HCT116 (cell line): Measurements from ENCODE around the gene RASSF9. TPM values are rescaled to one million over a fixed set of nuclear protein-coding genes. Genes with fewer than 3 reads are reported as not detected.

Experiments
- ATAC-seq: fragments of 200-7000 bp; cut with Tn5 transposase; 2 replicates; pipeline ENCODE4 v1.9.1; 2020; ENCODE audit warnings: mild to moderate bottlenecking, moderate library complexity
- BruUV-seq: library from RNA; stranded (reverse); fragments of 400-500 nt; replicated peaks from 2 replicates; lab custom pipeline; 2021; lab: Mats Ljungman, UMichigan
- CTCF ChIA-PET: fragments of 300-600 bp; sonication (Branson Sonifier 250); formaldehyde crosslinking; loops from one replicate; lab custom pipeline; 2021; ENCODE audit warnings: antibody characterized with exemption; lab: Charles Lee
- POLR2A ChIA-PET: fragments of 300-600, 350-600 bp; sonication (Branson Sonifier 250); formaldehyde crosslinking; loops from one replicate; lab custom pipeline; 2021; ENCODE audit warnings: antibody characterized with exemption; lab: Charles Lee
- RAD21 ChIA-PET, 2 experiments: fragments of 300-600 bp; sonication (Branson Sonifier 250); formaldehyde crosslinking; loops; one replicate each; lab custom pipeline; 2023; ENCODE audit warnings: low total read pairs in 2 of 2; ENCODE audit not compliant: uncharacterized antibody in 2 of 2, unreplicated experiment in 2 of 2, low non-redundant PET in 1 of 2; lab: Charles Lee
- DNase-seq: peaks from one replicate; pipeline ENCODE4 v3.0.0-alpha.2; 2010; ENCODE audit warnings: low read depth, low spot score
- H2AFZ ChIP-seq: fragments of 200-600 bp; shearing (Covaris generic), sonication (generic); 2 replicates; pipeline ENCODE4 v1.6.1; 2017; ENCODE audit warnings: low read depth, mixed run types, mixed read lengths, antibody characterized with exemption, low read length; ENCODE audit not compliant: poor library complexity, severe bottlenecking
- H3K27ac ChIP-seq: 2 replicates; pipeline ENCODE4 v1.5.1; 2012; ENCODE audit warnings: low read depth, low read length
- H3K27me3 ChIP-seq: fragments of 200-600 bp; sonication (generic); 2 replicates; pipeline ENCODE4 v1.6.1; 2016; ENCODE audit warnings: mixed run types, low read length, mixed read lengths; ENCODE audit not compliant: insufficient read depth
- H3K36me3 ChIP-seq, 2 experiments: fragments of 200-500 bp in 1 of 2; fragments of 200-600 bp in 1 of 2; sonication (Bioruptor generic) in 1 of 2; sonication (generic) in 1 of 2; 2 replicates each; pipeline versions ENCODE4 v1.5.1 to v1.6.1; 2014 to 2016; ENCODE audit warnings: low read length in 2 of 2, inconsistent platforms in 1 of 2, mixed read lengths in 1 of 2, mixed run types in 1 of 2; ENCODE audit not compliant: insufficient read depth in 2 of 2, control insufficient read depth in 1 of 2
- H3K4me1 ChIP-seq, 2 experiments: fragments of 200-600 bp in 1 of 2; sonication (generic) in 1 of 2; 2 replicates each; pipeline versions ENCODE4 v1.5.1 to v1.6.1; 2012 to 2017; ENCODE audit warnings: low read length in 2 of 2, inconsistent platforms in 1 of 2, mild to moderate bottlenecking in 1 of 2, mixed read lengths in 1 of 2, mixed run types in 1 of 2, moderate library complexity in 1 of 2; ENCODE audit not compliant: insufficient read depth in 2 of 2, control insufficient read depth in 1 of 2
- H3K4me2 ChIP-seq: fragments of 200-600 bp; sonication (generic); 2 replicates; pipeline ENCODE4 v1.6.1; 2017; ENCODE audit warnings: mixed run types, low read length, mixed read lengths
- H3K4me3 ChIP-seq, 2 experiments: fragments of 200-600 bp in 1 of 2; sonication (generic) in 1 of 2; replicated peaks in 1 of 2; 2 replicates each; pipeline ENCODE4 v1.5.1; 2011 to 2016; ENCODE audit warnings: low read length in 2 of 2, control low read depth in 1 of 2, low read depth in 1 of 2, mild to moderate bottlenecking in 1 of 2, mixed read lengths in 1 of 2, mixed run types in 1 of 2
- H3K79me2 ChIP-seq: fragments of 200-600 bp; sonication (generic); 2 replicates; pipeline ENCODE4 v1.6.1; 2017; ENCODE audit warnings: mild to moderate bottlenecking, mixed run types, low read length, moderate library complexity, mixed read lengths; ENCODE audit not compliant: insufficient read depth
- H3K9ac ChIP-seq: fragments of 200-600 bp; sonication (generic); 2 replicates; pipeline ENCODE4 v1.6.1; 2016; ENCODE audit warnings: low read length, mixed read lengths
- H3K9me2 ChIP-seq: fragments of 200-600 bp; sonication (generic), shearing (Covaris generic); 2 replicates; pipeline ENCODE4 v1.6.1; 2017; ENCODE audit warnings: mixed run types, mild to moderate bottlenecking, moderate library complexity; ENCODE audit not compliant: insufficient read depth
- H3K9me3 ChIP-seq, 2 experiments: fragments of 200-500 bp in 1 of 2; fragments of 200-600 bp in 1 of 2; sonication (Bioruptor generic) in 1 of 2; sonication (generic) in 1 of 2; 2 replicates each; pipeline ENCODE4 v1.6.1; 2014 to 2017; ENCODE audit warnings: low read length in 2 of 2, mixed read lengths in 2 of 2, inconsistent platforms in 1 of 2, low read depth in 1 of 2, mild to moderate bottlenecking in 1 of 2, mixed run types in 1 of 2, moderate library complexity in 1 of 2; ENCODE audit not compliant: control insufficient read depth in 1 of 2, insufficient read depth in 1 of 2
- H4K20me1 ChIP-seq: fragments of 200-600 bp; sonication (generic), shearing (Covaris generic); 2 replicates; pipeline ENCODE4 v1.6.1; 2017; ENCODE audit warnings: mixed run types, mild to moderate bottlenecking, moderate library complexity; ENCODE audit not compliant: insufficient read depth
- CBX3 ChIP-seq: IDR thresholded peaks from 2 replicates; pipeline ENCODE4 v1.6.1; 2012; ENCODE audit warnings: low read depth
- EGR1 ChIP-seq: IDR thresholded peaks from 2 replicates; pipeline ENCODE4 v1.6.1; 2012; ENCODE audit warnings: low read depth
- ELF1 ChIP-seq: IDR thresholded peaks from 2 replicates; pipeline ENCODE4 v1.6.1; 2012; ENCODE audit warnings: low read depth, borderline replicate concordance
- EZH2phosphoT487 ChIP-seq: fragments of 200-600 bp; IDR thresholded peaks from 2 replicates; pipeline ENCODE4 v1.6.1; 2018; ENCODE audit warnings: antibody characterized with exemption, borderline replicate concordance
- FOSL1 ChIP-seq: IDR thresholded peaks from 2 replicates; pipeline ENCODE4 v1.6.1; 2012; ENCODE audit warnings: low read depth
- JUND ChIP-seq: IDR thresholded peaks from 2 replicates; pipeline ENCODE4 v1.6.1; 2012
- POLR2A ChIP-seq: IDR thresholded peaks from 2 replicates; pipeline ENCODE4 v1.7.0; 2011; ENCODE audit warnings: borderline replicate concordance; ENCODE audit not compliant: insufficient read depth, insufficient read length; ENCODE audit errors: extremely low read depth
- SIN3A ChIP-seq: IDR thresholded peaks from 2 replicates; pipeline ENCODE4 v1.6.1; 2012; ENCODE audit warnings: low read depth
- SRF ChIP-seq: IDR thresholded peaks from 2 replicates; pipeline ENCODE4 v1.6.1; 2012; ENCODE audit warnings: low read depth
- TCF7L2 ChIP-seq: IDR thresholded peaks from 2 replicates; pipeline ENCODE4 v1.7.0; 2011; ENCODE audit warnings: borderline replicate concordance, inconsistent platforms; ENCODE audit not compliant: insufficient read depth, insufficient read length; ENCODE audit errors: extremely low read depth
- ZFX ChIP-seq: fragments of 450-650 bp; IDR thresholded peaks from 2 replicates; pipeline ENCODE4 v1.6.1; 2017
- ZNF274 ChIP-seq: fragments of 200-500 bp; sonication (Bioruptor generic); IDR thresholded peaks from 2 replicates; pipeline ENCODE4 v1.6.1; 2014; ENCODE audit warnings: mild to moderate bottlenecking, low read depth, low read length, inconsistent platforms
- intact Hi-C: fragments of 100-400 bp; cut with micrococcal nuclease; formaldehyde crosslinking; loops from 2 replicates; pipeline ENCODE4 v1.10.0; 2022
- total RNA-seq: library from RNA; stranded (reverse); gene quantifications from one replicate; pipeline ENCODE4 v1.2.1, GENCODE V29; 2021; ENCODE audit not compliant: unreplicated experiment
- TF ChIP-seq, protein P1 (sequence below): IDR thresholded peaks from 2 replicates; pipeline ENCODE4 v1.6.1; 2012
- TF ChIP-seq, protein P2 (sequence below): IDR thresholded peaks from 2 replicates; pipeline ENCODE4 v1.6.1; 2012; ENCODE audit warnings: low read depth
- TF ChIP-seq, protein P3 (sequence below), 3 experiments: fragments of 200-600 bp in 1 of 3; sonication (generic) in 1 of 3; IDR thresholded peaks in 2 of 3; conservative IDR thresholded peaks in 1 of 3; 2 replicates each; pipeline ENCODE4 v1.5.1; 2012 to 2017; ENCODE audit warnings: low read depth in 2 of 3, low read length in 2 of 3, antibody characterized with exemption in 1 of 3, borderline replicate concordance in 1 of 3, control low read depth in 1 of 3, mild to moderate bottlenecking in 1 of 3, mixed read lengths in 1 of 3, mixed run types in 1 of 3, moderate library complexity in 1 of 3; ENCODE audit not compliant: insufficient read depth in 1 of 3
- TF ChIP-seq, protein P4 (sequence below): IDR thresholded peaks from 2 replicates; pipeline ENCODE4 v1.6.1; 2011; ENCODE audit warnings: mild to moderate bottlenecking, low read length, moderate library complexity; ENCODE audit not compliant: insufficient replicate concordance; ENCODE audit errors: extremely low read depth
- TF ChIP-seq, protein P5 (sequence below): IDR thresholded peaks from 2 replicates; pipeline ENCODE4 v1.6.1; 2012

Gene RASSF9
- total RNA-seq, 1 experiment from 2014 or later: not detected

DNA sequence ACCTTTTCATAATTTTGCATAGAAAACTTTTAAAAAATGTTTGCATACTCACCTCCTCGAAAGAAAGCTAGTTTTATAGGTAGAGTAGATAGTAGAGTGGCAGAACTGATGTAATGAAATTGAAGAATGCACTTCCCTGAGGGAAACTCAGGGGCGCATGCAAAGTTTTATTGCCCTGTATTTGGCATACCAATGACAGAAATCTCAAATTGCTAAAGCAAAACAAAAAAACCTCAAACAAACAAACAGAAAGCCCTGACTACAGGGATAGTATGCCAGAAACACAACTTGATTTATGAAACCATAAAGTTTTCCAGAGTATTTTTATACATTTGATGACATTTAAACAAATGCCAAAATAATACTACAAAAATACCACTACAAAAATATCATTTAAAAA is 1.8 kb downstream of the RASSF9 start:
- no peak overlapping the region for H3K9ac ChIP-seq
- no peaks in the 10 kb centered on the region for H3K27me3 ChIP-seq
- CTCF ChIA-PET: no interaction called here
- RAD21 ChIA-PET: no interaction called here
- no TSS peak for BruUV-seq
- H3K36me3 ChIP-seq: no peaks in the 10 kb centered on the region
- no peaks in the 10 kb centered on the region for H3K4me1 ChIP-seq
- DNase-seq (no peak), ATAC-seq (no peak)
- intact Hi-C loops: no loop called here
- H2AFZ ChIP-seq: no peak overlapping the region
- H3K4me2 ChIP-seq: no peak overlapping the region
- H3K27ac ChIP-seq: no peak overlapping the region
- no peaks in the 10 kb centered on the region for H3K9me3 ChIP-seq
- POLR2A ChIA-PET: no interaction called here
- H4K20me1 ChIP-seq: no peaks in the 10 kb centered on the region
- TF ChIP-seq SRF: no peak
- TF ChIP-seq POLR2A: no peak
- no peak for TF ChIP-seq EGR1
- TF ChIP-seq ZNF274: no peak
- TF ChIP-seq CBX3: no peak
- TF ChIP-seq, protein P1, sequence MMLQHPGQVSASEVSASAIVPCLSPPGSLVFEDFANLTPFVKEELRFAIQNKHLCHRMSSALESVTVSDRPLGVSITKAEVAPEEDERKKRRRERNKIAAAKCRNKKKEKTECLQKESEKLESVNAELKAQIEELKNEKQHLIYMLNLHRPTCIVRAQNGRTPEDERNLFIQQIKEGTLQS: no peak
- TF ChIP-seq ELF1: no peak
- no peak for TF ChIP-seq SIN3A
- TF ChIP-seq EZH2phosphoT487: no peak
- TF ChIP-seq, protein P2, sequence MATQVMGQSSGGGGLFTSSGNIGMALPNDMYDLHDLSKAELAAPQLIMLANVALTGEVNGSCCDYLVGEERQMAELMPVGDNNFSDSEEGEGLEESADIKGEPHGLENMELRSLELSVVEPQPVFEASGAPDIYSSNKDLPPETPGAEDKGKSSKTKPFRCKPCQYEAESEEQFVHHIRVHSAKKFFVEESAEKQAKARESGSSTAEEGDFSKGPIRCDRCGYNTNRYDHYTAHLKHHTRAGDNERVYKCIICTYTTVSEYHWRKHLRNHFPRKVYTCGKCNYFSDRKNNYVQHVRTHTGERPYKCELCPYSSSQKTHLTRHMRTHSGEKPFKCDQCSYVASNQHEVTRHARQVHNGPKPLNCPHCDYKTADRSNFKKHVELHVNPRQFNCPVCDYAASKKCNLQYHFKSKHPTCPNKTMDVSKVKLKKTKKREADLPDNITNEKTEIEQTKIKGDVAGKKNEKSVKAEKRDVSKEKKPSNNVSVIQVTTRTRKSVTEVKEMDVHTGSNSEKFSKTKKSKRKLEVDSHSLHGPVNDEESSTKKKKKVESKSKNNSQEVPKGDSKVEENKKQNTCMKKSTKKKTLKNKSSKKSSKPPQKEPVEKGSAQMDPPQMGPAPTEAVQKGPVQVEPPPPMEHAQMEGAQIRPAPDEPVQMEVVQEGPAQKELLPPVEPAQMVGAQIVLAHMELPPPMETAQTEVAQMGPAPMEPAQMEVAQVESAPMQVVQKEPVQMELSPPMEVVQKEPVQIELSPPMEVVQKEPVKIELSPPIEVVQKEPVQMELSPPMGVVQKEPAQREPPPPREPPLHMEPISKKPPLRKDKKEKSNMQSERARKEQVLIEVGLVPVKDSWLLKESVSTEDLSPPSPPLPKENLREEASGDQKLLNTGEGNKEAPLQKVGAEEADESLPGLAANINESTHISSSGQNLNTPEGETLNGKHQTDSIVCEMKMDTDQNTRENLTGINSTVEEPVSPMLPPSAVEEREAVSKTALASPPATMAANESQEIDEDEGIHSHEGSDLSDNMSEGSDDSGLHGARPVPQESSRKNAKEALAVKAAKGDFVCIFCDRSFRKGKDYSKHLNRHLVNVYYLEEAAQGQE: no peak
- TF ChIP-seq, protein P3, sequence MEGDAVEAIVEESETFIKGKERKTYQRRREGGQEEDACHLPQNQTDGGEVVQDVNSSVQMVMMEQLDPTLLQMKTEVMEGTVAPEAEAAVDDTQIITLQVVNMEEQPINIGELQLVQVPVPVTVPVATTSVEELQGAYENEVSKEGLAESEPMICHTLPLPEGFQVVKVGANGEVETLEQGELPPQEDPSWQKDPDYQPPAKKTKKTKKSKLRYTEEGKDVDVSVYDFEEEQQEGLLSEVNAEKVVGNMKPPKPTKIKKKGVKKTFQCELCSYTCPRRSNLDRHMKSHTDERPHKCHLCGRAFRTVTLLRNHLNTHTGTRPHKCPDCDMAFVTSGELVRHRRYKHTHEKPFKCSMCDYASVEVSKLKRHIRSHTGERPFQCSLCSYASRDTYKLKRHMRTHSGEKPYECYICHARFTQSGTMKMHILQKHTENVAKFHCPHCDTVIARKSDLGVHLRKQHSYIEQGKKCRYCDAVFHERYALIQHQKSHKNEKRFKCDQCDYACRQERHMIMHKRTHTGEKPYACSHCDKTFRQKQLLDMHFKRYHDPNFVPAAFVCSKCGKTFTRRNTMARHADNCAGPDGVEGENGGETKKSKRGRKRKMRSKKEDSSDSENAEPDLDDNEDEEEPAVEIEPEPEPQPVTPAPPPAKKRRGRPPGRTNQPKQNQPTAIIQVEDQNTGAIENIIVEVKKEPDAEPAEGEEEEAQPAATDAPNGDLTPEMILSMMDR (IDR thresholded peaks at IDR 0.05 in 2 of 3, conservative IDR thresholded peaks at IDR 0.05 in 1 of 3; ENCODE audit: borderline replicate concordance in 1 of 3, insufficient read depth in 1 of 3, low read depth in 2 of 3, low read length in 2 of 3): no peak
- no peak for TF ChIP-seq TCF7L2
- no peak for TF ChIP-seq JUND
- TF ChIP-seq, protein P4, sequence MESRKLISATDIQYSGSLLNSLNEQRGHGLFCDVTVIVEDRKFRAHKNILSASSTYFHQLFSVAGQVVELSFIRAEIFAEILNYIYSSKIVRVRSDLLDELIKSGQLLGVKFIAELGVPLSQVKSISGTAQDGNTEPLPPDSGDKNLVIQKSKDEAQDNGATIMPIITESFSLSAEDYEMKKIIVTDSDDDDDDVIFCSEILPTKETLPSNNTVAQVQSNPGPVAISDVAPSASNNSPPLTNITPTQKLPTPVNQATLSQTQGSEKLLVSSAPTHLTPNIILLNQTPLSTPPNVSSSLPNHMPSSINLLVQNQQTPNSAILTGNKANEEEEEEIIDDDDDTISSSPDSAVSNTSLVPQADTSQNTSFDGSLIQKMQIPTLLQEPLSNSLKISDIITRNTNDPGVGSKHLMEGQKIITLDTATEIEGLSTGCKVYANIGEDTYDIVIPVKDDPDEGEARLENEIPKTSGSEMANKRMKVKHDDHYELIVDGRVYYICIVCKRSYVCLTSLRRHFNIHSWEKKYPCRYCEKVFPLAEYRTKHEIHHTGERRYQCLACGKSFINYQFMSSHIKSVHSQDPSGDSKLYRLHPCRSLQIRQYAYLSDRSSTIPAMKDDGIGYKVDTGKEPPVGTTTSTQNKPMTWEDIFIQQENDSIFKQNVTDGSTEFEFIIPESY: no peak
- TF ChIP-seq, protein P5, sequence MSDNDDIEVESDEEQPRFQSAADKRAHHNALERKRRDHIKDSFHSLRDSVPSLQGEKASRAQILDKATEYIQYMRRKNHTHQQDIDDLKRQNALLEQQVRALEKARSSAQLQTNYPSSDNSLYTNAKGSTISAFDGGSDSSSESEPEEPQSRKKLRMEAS: no peak
- no peak for TF ChIP-seq ZFX
- TF ChIP-seq FOSL1: no peak
- no peaks in the 10 kb centered on the region for H3K9me2 ChIP-seq
- H3K4me3 ChIP-seq: no peak overlapping the region
- H3K79me2 ChIP-seq: no peaks in the 10 kb centered on the region
